ENCODE results near the gene BLM.

Gene BLM

DNA sequence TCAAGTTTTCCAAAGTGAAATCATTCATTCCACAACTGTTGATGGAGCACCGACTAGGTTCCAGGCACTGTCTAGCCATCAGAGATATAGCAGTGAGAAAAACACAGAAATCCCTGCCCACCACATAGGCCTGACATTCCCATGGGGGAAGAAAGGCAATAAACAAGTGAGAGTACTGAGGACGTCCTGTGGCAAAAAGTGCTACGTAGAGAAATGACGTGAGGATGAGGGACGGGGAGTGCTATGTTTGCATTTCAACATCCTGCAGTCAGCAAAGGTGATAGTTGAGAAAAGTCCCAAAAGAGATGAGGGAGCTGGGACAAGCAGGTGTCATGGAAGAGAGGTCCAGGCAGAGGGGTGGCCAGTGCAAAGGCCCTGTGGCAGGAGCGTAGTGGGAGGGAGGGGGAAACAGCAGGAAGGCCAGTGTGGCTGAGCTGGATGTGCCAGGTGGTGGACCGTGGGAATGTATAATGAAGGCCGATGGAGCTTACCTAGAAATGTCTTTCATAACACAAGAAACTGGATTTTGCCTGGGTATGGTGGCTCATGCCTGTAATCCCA is 140.8 kb downstream of the BLM start:
- H3F3A ChIP-seq (ENCODE audit: low read depth): no peaks in the 10 kb centered on the region
- no peaks in the 10 kb centered on the region for H3K9me3 ChIP-seq (ENCODE audit: insufficient read depth, low read depth, low read length)
- H3K4me2 ChIP-seq (ENCODE audit: low read depth, low read length, poor library complexity, severe bottlenecking): no peak overlapping the region
- no peak overlapping the region for H3K9ac ChIP-seq (ENCODE audit: low read depth, low read length, poor library complexity, severe bottlenecking)
- H4K20me1 ChIP-seq (ENCODE audit: insufficient read depth, low read length, poor library complexity, severe bottlenecking): no peaks in the 10 kb centered on the region
- H3K36me3 ChIP-seq (ENCODE audit: insufficient read depth, low read length): no peaks in the 10 kb centered on the region
- H3K4me1 ChIP-seq (ENCODE audit: insufficient read depth, low read length, poor library complexity, severe bottlenecking): peaks cover 20% of the 10 kb centered on the region
- H3K79me2 ChIP-seq (ENCODE audit: insufficient read depth, low read length): no peaks in the 10 kb centered on the region
- no peaks in the 10 kb centered on the region for H3K27me3 ChIP-seq (ENCODE audit: insufficient read depth, low read length, poor library complexity, severe bottlenecking)
- H3K9me2 ChIP-seq (replicated peaks; ENCODE audit: low read depth, low read length): no peaks in the 10 kb centered on the region
- no peak for TF ChIP-seq EZH2phosphoT487 (IDR thresholded peaks at IDR 0.05; ENCODE audit: borderline replicate concordance)
- TF ChIP-seq CTCF (conservative IDR thresholded peaks at IDR 0.05; ENCODE audit: low read length): no peak
- no peak overlapping the region for H2AFZ ChIP-seq (ENCODE audit: low read length)
- H3K4me3 ChIP-seq (ENCODE audit: low read length, poor library complexity, severe bottlenecking): no peak overlapping the region

DNA sequence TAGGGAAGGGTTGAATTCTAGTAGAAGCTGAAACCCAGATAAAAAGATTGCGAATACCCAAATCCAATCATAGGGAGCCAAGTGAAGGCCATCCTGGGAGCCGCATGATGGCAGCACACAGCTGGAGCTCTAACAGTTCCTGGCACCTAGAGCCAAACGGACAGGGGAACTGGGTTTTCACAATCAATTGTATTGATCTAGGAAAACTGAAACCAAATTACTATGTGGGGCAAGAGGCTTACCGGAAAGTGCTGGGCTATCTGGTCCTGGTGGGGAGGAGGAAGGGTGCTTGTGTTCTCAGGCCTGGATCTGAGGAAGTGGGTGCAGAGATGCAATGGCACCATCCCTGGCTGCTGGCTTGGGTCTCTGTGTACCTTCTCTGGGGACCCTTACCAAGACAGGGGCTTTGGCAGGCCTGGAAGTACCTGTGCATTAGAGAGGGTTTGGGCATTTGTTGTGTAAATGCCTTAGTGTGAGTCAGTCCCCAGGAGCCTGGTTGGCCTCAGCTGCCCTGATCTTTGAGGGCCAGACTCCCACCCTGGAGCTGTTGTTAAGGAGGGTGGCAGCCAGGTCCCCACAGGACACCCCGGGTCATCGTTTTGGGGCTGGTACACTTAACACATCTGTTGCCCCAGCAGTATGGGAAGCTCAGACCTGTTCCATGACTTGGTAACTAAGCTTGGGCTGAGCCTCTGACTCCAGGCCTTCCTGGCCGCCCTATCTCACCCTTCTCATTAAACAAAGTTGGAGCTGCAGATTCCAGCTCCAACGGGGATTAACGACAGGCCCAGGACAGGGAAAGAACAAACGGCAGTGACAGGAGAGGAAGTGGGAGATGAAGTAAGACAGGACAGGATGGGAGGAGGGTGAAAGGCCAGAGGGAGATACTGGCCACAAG is 142.3 kb downstream of the BLM start:
- no peaks in the 10 kb centered on the region for H3K36me3 ChIP-seq (ENCODE audit: insufficient read depth, low read length)
- H4K20me1 ChIP-seq (ENCODE audit: insufficient read depth, low read length, poor library complexity, severe bottlenecking): no peaks in the 10 kb centered on the region
- no peaks in the 10 kb centered on the region for H3K27me3 ChIP-seq (ENCODE audit: insufficient read depth, low read length, poor library complexity, severe bottlenecking)
- H3K9me2 ChIP-seq (replicated peaks; ENCODE audit: low read depth, low read length): no peaks in the 10 kb centered on the region
- no peak overlapping the region for H3K9ac ChIP-seq (ENCODE audit: low read depth, low read length, poor library complexity, severe bottlenecking)
- peaks cover 20% of the 10 kb centered on the region for H3K4me1 ChIP-seq (ENCODE audit: insufficient read depth, low read length, poor library complexity, severe bottlenecking)
- TF ChIP-seq EZH2phosphoT487 (IDR thresholded peaks at IDR 0.05; ENCODE audit: borderline replicate concordance) (no peak), CTCF (conservative IDR thresholded peaks at IDR 0.05; ENCODE audit: low read length) (no peak)
- no peaks in the 10 kb centered on the region for H3F3A ChIP-seq (ENCODE audit: low read depth)
- no peaks in the 10 kb centered on the region for H3K79me2 ChIP-seq (ENCODE audit: insufficient read depth, low read length)
- no peak overlapping the region for H3K4me2 ChIP-seq (ENCODE audit: low read depth, low read length, poor library complexity, severe bottlenecking)
- 0 out of 2 replicates have a peak overlapping the region, but pooled peaks have one; percentile 35 for H2AFZ ChIP-seq (ENCODE audit: low read length)
- H3K9me3 ChIP-seq (ENCODE audit: insufficient read depth, low read depth, low read length): no peaks in the 10 kb centered on the region
- H3K4me3 ChIP-seq (ENCODE audit: low read length, poor library complexity, severe bottlenecking): no peak overlapping the region

GRCh38 chr15:90860450-90860849 is 143.3 kb downstream of the BLM start:
- H2AFZ ChIP-seq (ENCODE audit: low read length): no peak overlapping the region
- H3K4me1 ChIP-seq (ENCODE audit: insufficient read depth, low read length, poor library complexity, severe bottlenecking): peaks cover 20% of the 10 kb centered on the region
- no peaks in the 10 kb centered on the region for H3K36me3 ChIP-seq (ENCODE audit: insufficient read depth, low read length)
- no peak overlapping the region for H3K9ac ChIP-seq (ENCODE audit: low read depth, low read length, poor library complexity, severe bottlenecking)
- no peaks in the 10 kb centered on the region for H4K20me1 ChIP-seq (ENCODE audit: insufficient read depth, low read length, poor library complexity, severe bottlenecking)
- no peaks in the 10 kb centered on the region for H3F3A ChIP-seq (ENCODE audit: low read depth)
- no peaks in the 10 kb centered on the region for H3K9me2 ChIP-seq (replicated peaks; ENCODE audit: low read depth, low read length)
- no peak overlapping the region for H3K4me3 ChIP-seq (ENCODE audit: low read length, poor library complexity, severe bottlenecking)
- no peaks in the 10 kb centered on the region for H3K79me2 ChIP-seq (ENCODE audit: insufficient read depth, low read length)
- H3K9me3 ChIP-seq (ENCODE audit: insufficient read depth, low read depth, low read length): no peaks in the 10 kb centered on the region
- H3K27me3 ChIP-seq (ENCODE audit: insufficient read depth, low read length, poor library complexity, severe bottlenecking): no peaks in the 10 kb centered on the region
- H3K4me2 ChIP-seq (ENCODE audit: low read depth, low read length, poor library complexity, severe bottlenecking): no peak overlapping the region
- TF ChIP-seq EZH2phosphoT487 (IDR thresholded peaks at IDR 0.05; ENCODE audit: borderline replicate concordance) (no peak), CTCF (conservative IDR thresholded peaks at IDR 0.05; ENCODE audit: low read length) (no peak)
